Spleen (tissue), 7 donors: ENCODE data around the gene DTNB.

Source experiments
- POLR2A ChIP-seq, 3 donors: fragments of 450-650 bp; IDR thresholded peaks; one replicate each; pipeline ENCODE4 v1.5.1; 2017; ENCODE audit warnings: antibody characterized with exemption in 3 of 3, mild to moderate bottlenecking in 1 of 3
- POLR2AphosphoS5 ChIP-seq, 3 donors: sonication (generic); formaldehyde crosslinking; IDR thresholded peaks; one replicate each; pipeline ENCODE4 v1.5.1; 2017; ENCODE audit warnings: antibody characterized with exemption in 3 of 3
- TF ChIP-seq, protein P1 (sequence below), 11 experiments: fragments of 200-600 bp in 7 of 11; fragments of 450-650 bp in 4 of 11; sonication (generic) in 4 of 11; IDR thresholded peaks in 8 of 11; conservative IDR thresholded peaks in 3 of 11; 1 replicate in 7 of 11; 2 replicates in 4 of 11; pipeline versions ENCODE4 v1.4.0 to v1.8.0; 2016 to 2021; ENCODE audit warnings: antibody characterized with exemption in 11 of 11, inconsistent platforms in 4 of 11, mild to moderate bottlenecking in 1 of 11
- donor health status: DM: no; HTN: no; CAD: no; lungs with moderate emphysema.
- donor health status: DM: no; HTN: no; CAD: no.
- donor health status: DM: no; HTN: no; CAD: no.

DNA sequence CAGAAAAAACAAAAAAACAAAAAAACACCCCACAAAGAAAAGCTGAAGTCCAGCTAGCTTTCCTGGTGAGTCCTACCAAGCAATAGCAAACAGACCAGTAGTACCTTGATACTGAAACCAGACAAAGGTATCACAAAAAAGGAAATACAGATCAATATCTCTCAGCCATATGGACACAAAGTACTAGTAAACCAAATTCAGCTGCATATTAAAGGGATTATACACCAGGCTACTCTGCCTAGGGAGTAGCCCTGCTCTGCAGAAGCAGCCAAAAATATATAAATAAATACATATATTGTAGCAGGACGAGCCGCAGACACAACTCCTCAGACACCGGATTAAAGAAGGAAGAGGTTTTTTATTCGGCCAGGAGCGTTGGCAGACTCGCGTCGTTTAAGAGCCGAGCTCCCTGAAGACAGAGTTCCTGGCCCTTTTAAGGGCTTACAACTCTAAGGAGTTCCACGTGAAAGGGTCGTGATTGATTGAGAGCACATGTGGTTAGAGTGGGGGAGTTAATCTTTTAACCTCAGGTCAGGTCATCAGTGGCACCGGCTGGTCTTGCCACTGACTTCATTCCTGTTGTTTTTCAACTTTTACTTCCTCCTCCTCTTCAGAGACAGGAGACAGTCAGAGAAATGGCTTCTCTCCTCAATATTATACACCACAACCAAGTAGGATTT, 38.4 kb upstream of the DTNB start:
- TF ChIP-seq POLR2AphosphoS5 (IDR thresholded peaks at IDR 0.05) (no peak), POLR2A (IDR thresholded peaks at IDR 0.05) (no peak)
- TF ChIP-seq, protein P1, sequence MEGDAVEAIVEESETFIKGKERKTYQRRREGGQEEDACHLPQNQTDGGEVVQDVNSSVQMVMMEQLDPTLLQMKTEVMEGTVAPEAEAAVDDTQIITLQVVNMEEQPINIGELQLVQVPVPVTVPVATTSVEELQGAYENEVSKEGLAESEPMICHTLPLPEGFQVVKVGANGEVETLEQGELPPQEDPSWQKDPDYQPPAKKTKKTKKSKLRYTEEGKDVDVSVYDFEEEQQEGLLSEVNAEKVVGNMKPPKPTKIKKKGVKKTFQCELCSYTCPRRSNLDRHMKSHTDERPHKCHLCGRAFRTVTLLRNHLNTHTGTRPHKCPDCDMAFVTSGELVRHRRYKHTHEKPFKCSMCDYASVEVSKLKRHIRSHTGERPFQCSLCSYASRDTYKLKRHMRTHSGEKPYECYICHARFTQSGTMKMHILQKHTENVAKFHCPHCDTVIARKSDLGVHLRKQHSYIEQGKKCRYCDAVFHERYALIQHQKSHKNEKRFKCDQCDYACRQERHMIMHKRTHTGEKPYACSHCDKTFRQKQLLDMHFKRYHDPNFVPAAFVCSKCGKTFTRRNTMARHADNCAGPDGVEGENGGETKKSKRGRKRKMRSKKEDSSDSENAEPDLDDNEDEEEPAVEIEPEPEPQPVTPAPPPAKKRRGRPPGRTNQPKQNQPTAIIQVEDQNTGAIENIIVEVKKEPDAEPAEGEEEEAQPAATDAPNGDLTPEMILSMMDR (IDR thresholded peaks at IDR 0.05 in 8 of 11, conservative IDR thresholded peaks at IDR 0.05 in 3 of 11), result no peak
